ENCODE data around the gene CLN6. TPM values are rescaled to one million over a fixed set of nuclear protein-coding genes. Genes with fewer than 3 reads are reported as not detected.

CLN6 gene
- total RNA-seq, 1 experiment from 2014 or later: 76.7 TPM

DNA sequence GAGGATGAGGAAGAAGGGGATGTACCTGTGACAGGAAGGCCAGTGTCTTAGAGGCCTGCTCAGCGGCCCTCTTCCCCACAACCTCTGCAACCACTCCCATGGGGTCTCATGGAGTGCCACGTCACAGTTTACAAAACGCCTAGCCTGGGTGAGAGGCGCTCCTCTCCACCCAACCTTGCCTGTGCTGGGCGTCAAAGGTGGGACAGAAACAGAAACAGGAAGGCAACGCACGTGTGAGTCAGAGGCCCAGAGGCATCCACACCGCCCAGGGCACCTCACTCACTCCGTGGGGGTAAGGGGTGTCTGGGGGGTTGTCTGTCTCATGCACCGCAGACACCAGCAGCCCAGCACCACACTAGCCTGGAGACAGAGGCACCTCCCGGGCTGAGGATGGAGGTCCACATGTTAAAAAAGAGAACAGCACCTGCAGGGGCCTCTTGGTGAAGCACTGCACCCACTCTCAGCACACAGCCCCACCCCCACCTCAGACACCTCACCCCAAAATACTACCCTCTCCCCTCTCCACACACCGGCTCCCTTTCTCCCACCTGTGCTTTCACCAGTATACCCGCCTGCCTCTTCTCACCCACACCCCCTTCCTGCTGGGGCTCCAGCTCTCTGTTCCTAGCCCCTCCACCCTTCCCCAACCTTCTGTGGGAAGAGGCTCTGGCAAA, 19.7 kb downstream of the CLN6 start:
- Histone ChIP-seq H3K27me3 (replicated peaks; ENCODE audit: control insufficient read depth, insufficient read depth, low read length) (no peaks in the 10 kb centered on the region), H3K4me3 (ENCODE audit: low read depth, low read length) (no peak overlapping the region), H3K4me1 (peaks cover 14% of the 10 kb centered on the region), H3K36me3 (ENCODE audit: control insufficient read depth, insufficient read depth, low read length) (no peaks in the 10 kb centered on the region), H3K9me3 (no peaks in the 10 kb centered on the region)
- peaks cover 21% of the 10 kb centered on the region for H3K36me3 Mint-ChIP-seq (ENCODE audit: insufficient read depth, unreplicated experiment)
- H3K4me1 Mint-ChIP-seq (ENCODE audit: low read depth, unreplicated experiment): peaks cover under 1% of the 10 kb centered on the region
- ChIA-PET CTCF (no interaction called here), POLR2A (no interaction called here)
- no TSS peak for BruUV-seq (replicated peaks)
- H3K9me3 Mint-ChIP-seq (ENCODE audit: unreplicated experiment): no peaks in the 10 kb centered on the region
- no peaks in the 10 kb centered on the region for H3K27me3 Mint-ChIP-seq (ENCODE audit: insufficient read depth, unreplicated experiment)
- no peak overlapping the region for H3K4me3 Mint-ChIP-seq (ENCODE audit: unreplicated experiment)
- no peak for DNase-seq
- no peak for TF ChIP-seq CTCF (IDR thresholded peaks at IDR 0.05; ENCODE audit: insufficient read depth in 1 of 2, low read depth in 1 of 2, low read length in 1 of 2, severe bottlenecking in 1 of 2, unreplicated experiment in 1 of 2)
- intact Hi-C loops (cut with micrococcal nuclease; ENCODE audit: unreplicated experiment): loop anchor here (2.0 kb wide), 1 partner anchor 15 kb away; no protein-coding TSS in a partner anchor
- no peak overlapping the region for H3K27ac Mint-ChIP-seq (ENCODE audit: unreplicated experiment)

DNA sequence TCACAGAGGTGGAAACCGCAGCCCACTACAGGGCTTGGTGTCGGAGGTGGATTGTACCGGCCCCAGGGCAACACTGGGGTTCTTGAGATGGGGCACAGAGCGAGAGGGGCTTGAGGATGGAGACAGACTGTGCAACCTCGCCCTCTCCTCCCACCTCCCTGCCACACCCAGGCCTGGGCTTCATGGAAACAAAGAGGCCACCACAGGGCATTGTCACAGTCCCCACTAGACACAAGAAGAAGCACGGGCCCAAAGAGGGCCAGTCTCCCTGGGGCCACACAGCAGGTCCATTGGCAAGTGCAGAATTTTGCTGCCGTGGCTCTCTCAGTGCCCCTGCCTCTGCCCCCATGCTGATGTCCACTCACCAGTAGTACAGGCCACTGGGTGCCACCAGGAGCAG, 20.3 kb downstream of the CLN6 start:
- intact Hi-C loops (cut with micrococcal nuclease; ENCODE audit: unreplicated experiment): no loop called here
- no peak overlapping the region for H3K4me3 ChIP-seq (ENCODE audit: low read depth, low read length)
- H3K27me3 Mint-ChIP-seq (ENCODE audit: insufficient read depth, unreplicated experiment): no peaks in the 10 kb centered on the region
- no peak for DNase-seq
- peaks cover 20% of the 10 kb centered on the region for H3K4me1 ChIP-seq
- H3K9me3 ChIP-seq: no peaks in the 10 kb centered on the region
- no peaks in the 10 kb centered on the region for H3K4me1 Mint-ChIP-seq (ENCODE audit: low read depth, unreplicated experiment)
- no peak overlapping the region for H3K27ac Mint-ChIP-seq (ENCODE audit: unreplicated experiment)
- BruUV-seq (replicated peaks): no TSS peak
- H3K36me3 Mint-ChIP-seq (ENCODE audit: insufficient read depth, unreplicated experiment): peaks cover 23% of the 10 kb centered on the region
- no peak overlapping the region for H3K4me3 Mint-ChIP-seq (ENCODE audit: unreplicated experiment)
- POLR2A ChIA-PET: no interaction called here
- CTCF ChIA-PET: no interaction called here
- TF ChIP-seq CTCF (IDR thresholded peaks at IDR 0.05; ENCODE audit: insufficient read depth in 1 of 2, low read depth in 1 of 2, low read length in 1 of 2, severe bottlenecking in 1 of 2, unreplicated experiment in 1 of 2): no peak
- no peaks in the 10 kb centered on the region for H3K9me3 Mint-ChIP-seq (ENCODE audit: unreplicated experiment)
- no peaks in the 10 kb centered on the region for H3K27me3 ChIP-seq (replicated peaks; ENCODE audit: control insufficient read depth, insufficient read depth, low read length)
- no peaks in the 10 kb centered on the region for H3K36me3 ChIP-seq (ENCODE audit: control insufficient read depth, insufficient read depth, low read length)

DNA sequence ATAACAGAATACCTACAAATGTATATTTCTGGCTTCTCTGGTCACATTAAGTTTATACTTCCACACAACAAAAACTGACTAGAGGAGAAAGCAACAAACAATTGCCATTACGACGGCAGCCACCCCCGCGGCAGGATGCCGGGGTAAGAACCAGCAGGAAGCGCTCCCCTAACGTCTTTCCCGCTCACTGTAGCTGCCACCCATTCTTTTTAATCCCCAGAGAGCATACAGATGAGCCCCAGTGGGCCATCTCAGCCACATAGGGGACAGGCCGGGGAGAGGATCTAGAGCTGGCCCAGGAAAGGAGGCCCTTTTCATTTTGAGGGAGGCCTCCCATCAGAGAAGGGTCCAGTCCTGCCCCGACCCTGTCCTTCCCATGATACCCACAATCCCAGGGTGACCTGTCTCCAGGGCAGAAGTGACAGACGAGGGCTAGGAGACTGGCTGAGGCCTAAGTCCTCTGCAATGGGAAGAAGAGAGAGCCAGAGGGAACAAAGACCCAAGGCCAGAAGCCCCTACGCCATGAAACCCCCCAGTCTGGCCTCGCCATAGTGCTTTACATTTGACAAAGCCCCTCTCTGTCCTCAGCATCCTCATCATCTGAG, 20.8 kb downstream of the CLN6 start:
- intact Hi-C loops (cut with micrococcal nuclease; ENCODE audit: unreplicated experiment): no loop called here
- Mint-ChIP-seq H3K36me3 (ENCODE audit: insufficient read depth, unreplicated experiment) (peaks cover 21% of the 10 kb centered on the region), H3K4me3 (ENCODE audit: unreplicated experiment) (no peak overlapping the region), H3K27ac (ENCODE audit: unreplicated experiment) (no peak overlapping the region), H3K27me3 (ENCODE audit: insufficient read depth, unreplicated experiment) (no peaks in the 10 kb centered on the region), H3K9me3 (ENCODE audit: unreplicated experiment) (no peaks in the 10 kb centered on the region), H3K4me1 (ENCODE audit: low read depth, unreplicated experiment) (no peaks in the 10 kb centered on the region)
- ChIA-PET POLR2A (interaction anchor here (0.7 kb wide), 1 partner anchor 56 kb away, joined by 3 read pairs; no protein-coding TSS in a partner anchor), CTCF (no interaction called here)
- Histone ChIP-seq H3K9me3 (no peaks in the 10 kb centered on the region), H3K36me3 (ENCODE audit: control insufficient read depth, insufficient read depth, low read length) (no peaks in the 10 kb centered on the region), H3K27me3 (replicated peaks; ENCODE audit: control insufficient read depth, insufficient read depth, low read length) (no peaks in the 10 kb centered on the region), H3K4me1 (peaks cover 21% of the 10 kb centered on the region), H3K4me3 (ENCODE audit: low read depth, low read length) (no peak overlapping the region)
- no peak for TF ChIP-seq CTCF (IDR thresholded peaks at IDR 0.05; ENCODE audit: insufficient read depth in 1 of 2, low read depth in 1 of 2, low read length in 1 of 2, severe bottlenecking in 1 of 2, unreplicated experiment in 1 of 2)
- no peak for DNase-seq
- BruUV-seq (replicated peaks): no TSS peak
